ENCODE data around the gene DVL3. TPM values are rescaled to one million over a fixed set of nuclear protein-coding genes. Genes with fewer than 3 reads are reported as not detected.

DVL3 gene
- total RNA-seq, 1 experiment from 2014 or later: 76.2 TPM

GRCh38 chr3:184177767-184178306 lies 22.7 kb downstream of the DVL3 start (continued):
- no peak for TF ChIP-seq OVOL2 (CRISPR knock-in tag; IDR thresholded peaks at IDR 0.05; ENCODE audit: borderline replicate concordance)
- no peak for TF ChIP-seq CBFB (CRISPR knock-in tag; IDR thresholded peaks at IDR 0.05; ENCODE audit: low read depth)
- TF ChIP-seq NR2C2 (CRISPR knock-in tag; IDR thresholded peaks at IDR 0.05): no peak
- no peak for TF ChIP-seq JUN (CRISPR knock-in tag; IDR thresholded peaks at IDR 0.05)

- peaks cover 58% of the 10 kb centered on the region for H3K36me3 Mint-ChIP-seq
- TF ChIP-seq NR1H2 (CRISPR knock-in tag; IDR thresholded peaks at IDR 0.05): no peak
- no peak for TF ChIP-seq ZNF425 (CRISPR knock-in tag; conservative IDR thresholded peaks at IDR 0.05)
- TF ChIP-seq CTCF (IDR thresholded peaks at IDR 0.05): no peak
- TF ChIP-seq ERG (CRISPR knock-in tag; IDR thresholded peaks at IDR 0.05): no peak
- no peak for TF ChIP-seq ZNF396 (CRISPR knock-in tag; IDR thresholded peaks at IDR 0.05; ENCODE audit: borderline replicate concordance)
- no peak for TF ChIP-seq E2F5 (CRISPR knock-in tag; IDR thresholded peaks at IDR 0.05)
- TF ChIP-seq USF1 (CRISPR knock-in tag; IDR thresholded peaks at IDR 0.05): no peak
- no peak for TF ChIP-seq MLX (CRISPR knock-in tag; IDR thresholded peaks at IDR 0.05)
- no peak for TF ChIP-seq OVOL2 (CRISPR knock-in tag; IDR thresholded peaks at IDR 0.05; ENCODE audit: borderline replicate concordance)
- no peak for TF ChIP-seq ZMAT4 (CRISPR knock-in tag; IDR thresholded peaks at IDR 0.05)
- TF ChIP-seq STAT6 (CRISPR knock-in tag; conservative IDR thresholded peaks at IDR 0.05; ENCODE audit: low read depth): no peak
- no peak for TF ChIP-seq ESRRA (CRISPR knock-in tag; IDR thresholded peaks at IDR 0.05; ENCODE audit: borderline replicate concordance)
- no peak for TF ChIP-seq TP53 (CRISPR knock-in tag; IDR thresholded peaks at IDR 0.05)
- peaks cover 28% of the 10 kb centered on the region for H3K4me1 Mint-ChIP-seq
- CTCF ChIA-PET: no interaction called here
- no peaks in the 10 kb centered on the region for H3K9me3 Mint-ChIP-seq
- ATAC-seq (no peak), DNase-seq (ENCODE audit: low spot score) (no peak)
- no peak overlapping the region for H3K4me3 Mint-ChIP-seq
- H3K27ac Mint-ChIP-seq: peak overlapping the region; percentile 27
- POLR2A ChIA-PET: no interaction called here
- no peaks in the 10 kb centered on the region for H3K27me3 Mint-ChIP-seq (ENCODE audit: low read depth)
Observed at GRCh38 chr3:184178521-184179138, 23.5 kb downstream of the DVL3 start.

All from WTC11 (cell line).